ENCODE results near the gene RFESD. TPM values are rescaled to one million over a fixed set of nuclear protein-coding genes. Genes with fewer than 3 reads are reported as not detected.
A peak's percentile ranks its signal among the peaks of the same experiment; 100 is the strongest.

The RFESD gene
- total and polyA plus RNA-seq, 2 of the 8 experiments (the other 6 are each of a cell fraction or from before 2014, with no cell fraction given) = 1.7 to 2.0 TPM

GRCh38 chr5:95620030-95620869 lies 26.3 kb upstream of the RFESD start, which contains the start of gene GPR150 (continued):
- TF ChIP-seq RNF2 (IDR thresholded peaks at IDR 0.05; ENCODE audit: borderline replicate concordance, low read depth, low read length, missing control alignments, poor library complexity, severe bottlenecking) (peak; percentile 46), CEBPB (IDR thresholded peaks at IDR 0.05; ENCODE audit: low read depth, low read length) (no peak), E2F6 (IDR thresholded peaks at IDR 0.05) (peak; percentile 96), GTF2F1 (IDR thresholded peaks at IDR 0.05; ENCODE audit: borderline replicate concordance, low read depth, low read length) (no peak), EP300 (IDR thresholded peaks at IDR 0.05; ENCODE audit: borderline replicate concordance in 1 of 2, low read depth in 2 of 2, low read length in 2 of 2) (no peak), CHD1 (IDR thresholded peaks at IDR 0.05; ENCODE audit: low read depth, low read length) (no peak), SAP30 (IDR thresholded peaks at IDR 0.05; ENCODE audit: insufficient read depth, insufficient replicate concordance, low read length) (no peak), YY1 (IDR thresholded peaks at IDR 0.05; ENCODE audit: low read depth, low read length) (no peak), ATF3 (IDR thresholded peaks at IDR 0.05; ENCODE audit: insufficient read depth, low read depth, low read length) (no peak), BRCA1 (IDR thresholded peaks at IDR 0.05; ENCODE audit: low read depth, low read length) (no peak), HDAC2 (IDR thresholded peaks at IDR 0.05; ENCODE audit: borderline replicate concordance in 1 of 2, low read depth in 2 of 2, low read length in 2 of 2) (0 out of 4 replicates have a peak, but pooled peaks of 1 of the 2 experiments have one; percentile 42), SP1 (IDR thresholded peaks at IDR 0.05; ENCODE audit: low read depth, low read length) (no peak), SP2 (IDR thresholded peaks at IDR 0.05; ENCODE audit: low read length) (no peak), KDM4A (IDR thresholded peaks at IDR 0.05; ENCODE audit: low read depth, low read length, severe bottlenecking) (no peak), CTCF (IDR thresholded peaks at IDR 0.05; ENCODE audit: control extremely low read depth in 1 of 3, insufficient read depth in 1 of 3, low read depth in 1 of 3, low read length in 3 of 3) (peak in 1 of 3 experiments; percentile 7; a peak in 1 of 4 replicates), TEAD4 (IDR thresholded peaks at IDR 0.05; ENCODE audit: low read depth, low read length) (no peak), ZNF274 (IDR thresholded peaks at IDR 0.05; ENCODE audit: borderline replicate concordance, extremely low read depth, low read length) (no peak), MAFK (IDR thresholded peaks at IDR 0.05; ENCODE audit: low read depth, low read length) (no peak)

Measured in H1 (cell line).